Fibroblast of lung (primary cell): ENCODE results near the gene MPC2. TPM values are rescaled to one million over a fixed set of nuclear protein-coding genes. Genes with fewer than 3 reads are reported as not detected.

ENCODE experiments used
- DNase-seq, 2 donors: peaks; one replicate each; pipeline versions ENCODE4 v3.0.0 to v3.0.0-alpha.2; 2010; ENCODE audit warnings: low read depth in 2 of 2
- H2AFZ ChIP-seq: 2 replicates; pipeline ENCODE4 v1.5.1; 2012; ENCODE audit warnings: low read length, control low read depth, inconsistent platforms
- H3K27ac ChIP-seq: 2 replicates; pipeline ENCODE4 v1.5.1; 2011; ENCODE audit warnings: low read length, control low read depth; ENCODE audit not compliant: insufficient read depth
- H3K27me3 ChIP-seq: 2 replicates; pipeline ENCODE4 v1.5.1; 2011; ENCODE audit warnings: mild to moderate bottlenecking, low read length; ENCODE audit not compliant: control insufficient read depth, insufficient read depth
- H3K36me3 ChIP-seq: 2 replicates; pipeline ENCODE4 v1.5.1; 2011; ENCODE audit warnings: low read length; ENCODE audit not compliant: control insufficient read depth, insufficient read depth
- H3K4me1 ChIP-seq: 2 replicates; pipeline ENCODE4 v1.5.1; 2011; ENCODE audit warnings: low read length; ENCODE audit not compliant: control insufficient read depth, insufficient read depth; ENCODE audit errors: extremely low read depth
- H3K4me2 ChIP-seq: 2 replicates; pipeline ENCODE4 v1.5.1; 2011; ENCODE audit warnings: low read length, control low read depth; ENCODE audit not compliant: insufficient read depth; ENCODE audit errors: extremely low read depth
- H3K4me3 ChIP-seq, 4 experiments: fragments of 200-600 bp in 1 of 4; sonication (generic) in 1 of 4; replicated peaks in 1 of 4; 2 replicates each; pipeline ENCODE4 v1.5.1; 2011 to 2016; ENCODE audit warnings: low read length in 4 of 4, low read depth in 3 of 4, mild to moderate bottlenecking in 3 of 4, control low read depth in 2 of 4, inconsistent platforms in 1 of 4, mixed read lengths in 1 of 4; ENCODE audit not compliant: insufficient read depth in 1 of 4; ENCODE audit errors: control extremely low read depth in 1 of 4
- H3K79me2 ChIP-seq: 2 replicates; pipeline ENCODE4 v1.5.1; 2012; ENCODE audit warnings: mild to moderate bottlenecking, low read length, inconsistent platforms; ENCODE audit not compliant: control insufficient read depth, insufficient read depth
- H3K9ac ChIP-seq: 2 replicates; pipeline ENCODE4 v1.5.1; 2011; ENCODE audit warnings: mild to moderate bottlenecking, low read length, control low read depth; ENCODE audit not compliant: insufficient read depth
- H3K9me3 ChIP-seq: 2 replicates; pipeline ENCODE4 v1.5.1; 2012; ENCODE audit warnings: low read depth, low read length; ENCODE audit not compliant: control insufficient read depth, insufficient read depth
- H4K20me1 ChIP-seq: 2 replicates; pipeline ENCODE4 v1.5.1; 2011; ENCODE audit warnings: low read length; ENCODE audit not compliant: control insufficient read depth, insufficient read depth; ENCODE audit errors: extremely low read depth
- CTCF ChIP-seq, 2 donors: IDR thresholded peaks in 1 of 2; conservative IDR thresholded peaks in 1 of 2; 1 replicate in 1 of 2; 2 replicates in 1 of 2; pipeline ENCODE4 v1.5.1; 2011 to 2012; ENCODE audit warnings: low read length in 2 of 2, control low read depth in 1 of 2, inconsistent platforms in 1 of 2, low read depth in 1 of 2, mild to moderate bottlenecking in 1 of 2
- EZH2 ChIP-seq: IDR thresholded peaks from 2 replicates; pipeline ENCODE4 v1.5.1; 2012; ENCODE audit warnings: low read length, control low read depth, mild to moderate bottlenecking; ENCODE audit errors: missing control alignments
- polyA plus RNA-seq, 2 donors: library from polyadenylated mRNA; depleted of rRNA in 1 of 2; stranded (reverse) in 1 of 2; unstranded in 1 of 2; fragments of >200 nt; gene quantifications; 2 replicates each; pipeline ENCODE4 v1.2.1, GENCODE V29; 2011 to 2012; ENCODE audit warnings: missing spikeins in 1 of 2
- total RNA-seq: library from RNA; depleted of rRNA; stranded (reverse); fragments of >200 nt; gene quantifications from 2 replicates; pipeline ENCODE4 v1.2.1, GENCODE V29; 2014

The MPC2 gene
- total and polyA plus RNA-seq, 2 donors (not counting 1 experiment from before 2014, with no cell fraction given): 35.2 to 58.7 TPM

GRCh38 chr1:167937709-167938010 is 788 bp upstream of the MPC2 start:
- Histone ChIP-seq H3K4me2 (peak overlapping the region; percentile 96), H3K36me3 (no peaks in the 10 kb centered on the region), H3K79me2 (peaks cover 82% of the 10 kb centered on the region), H2AFZ (peak overlapping the region; percentile 9), H3K4me1 (no peaks in the 10 kb centered on the region), H3K9ac (peak overlapping the region; percentile 77), H3K27ac (peak overlapping the region; percentile 98), H3K4me3 (peak overlapping the region; percentile 85 to 94 (median 88)), H4K20me1 (peaks cover 2% of the 10 kb centered on the region), H3K9me3 (no peaks in the 10 kb centered on the region), H3K27me3 (no peaks in the 10 kb centered on the region)
- no peak for DNase-seq
- TF ChIP-seq CTCF (conservative IDR thresholded peaks at IDR 0.05 in 1 of 2, IDR thresholded peaks at IDR 0.05 in 1 of 2; ENCODE audit: low read depth in 1 of 2, low read length in 2 of 2) (no peak), EZH2 (no peak)

GRCh38 chr1:167936068-167936929 is 573 bp downstream of the MPC2 start, which contains the start of gene DCAF6:
Gene DCAF6, plus strand, starts transcription at chr1:167936683. Its CDS starts 229 bp downstream, at chr1:167936912.
- DNase-seq: peak; percentile 98 to 99
- Histone ChIP-seq H3K27me3 (no peaks in the 10 kb centered on the region), H3K9ac (peak within 1 kb of the TSS; percentile 85), H4K20me1 (peaks cover 2% of the 10 kb centered on the region), H3K4me2 (peak within 1 kb of the TSS; percentile 96), H3K36me3 (no peaks in the 10 kb centered on the region), H2AFZ (peak within 1 kb of the TSS; percentile 84), H3K4me1 (no peaks in the 10 kb centered on the region), H3K9me3 (no peaks in the 10 kb centered on the region), H3K4me3 (peak within 1 kb of the TSS; percentile 85 to 94 (median 88)), H3K79me2 (peaks cover 76% of the 10 kb centered on the region), H3K27ac (peak within 1 kb of the TSS; percentile 98)
- TF ChIP-seq CTCF (conservative IDR thresholded peaks at IDR 0.05 in 1 of 2, IDR thresholded peaks at IDR 0.05 in 1 of 2; ENCODE audit: low read depth in 1 of 2, low read length in 2 of 2) (no peak), EZH2 (no peak)

GRCh38 chr1:167935216-167936067 is 1.4 kb downstream of the MPC2 start:
- DNase-seq: peak; percentile 49 to 51
- TF ChIP-seq EZH2: no peak
- peak; percentile 4 for TF ChIP-seq CTCF (conservative IDR thresholded peaks at IDR 0.05 in 1 of 2, IDR thresholded peaks at IDR 0.05 in 1 of 2; ENCODE audit: low read depth in 1 of 2, low read length in 2 of 2)

More at GRCh38 chr1:167935216-167936067, 1.4 kb downstream of the MPC2 start:
- H3K79me2 ChIP-seq: peaks cover 68% of the 10 kb centered on the region
- H3K9ac ChIP-seq: peak overlapping the region; percentile 85
- H3K4me2 ChIP-seq: peak overlapping the region; percentile 54
- no peaks in the 10 kb centered on the region for H3K27me3 ChIP-seq
- H3K9me3 ChIP-seq: no peaks in the 10 kb centered on the region
- H4K20me1 ChIP-seq: peaks cover 2% of the 10 kb centered on the region
- H3K4me1 ChIP-seq: no peaks in the 10 kb centered on the region
- H3K4me3 ChIP-seq: peak overlapping the region; percentile 46 to 89 (median 86)
- peak overlapping the region; percentile 98 for H3K27ac ChIP-seq
- peak overlapping the region; percentile 84 for H2AFZ ChIP-seq
- no peaks in the 10 kb centered on the region for H3K36me3 ChIP-seq
